Measurements from ENCODE around the gene C2orf74.
A peak's percentile ranks its signal among the peaks of the same experiment; 100 is the strongest.
"Not testable (repeated sequence)": the region's sequence is repeated elsewhere in the genome, so short reads cannot be mapped to it uniquely, and the experiment has no call there.

The C2orf74 gene

DNA sequence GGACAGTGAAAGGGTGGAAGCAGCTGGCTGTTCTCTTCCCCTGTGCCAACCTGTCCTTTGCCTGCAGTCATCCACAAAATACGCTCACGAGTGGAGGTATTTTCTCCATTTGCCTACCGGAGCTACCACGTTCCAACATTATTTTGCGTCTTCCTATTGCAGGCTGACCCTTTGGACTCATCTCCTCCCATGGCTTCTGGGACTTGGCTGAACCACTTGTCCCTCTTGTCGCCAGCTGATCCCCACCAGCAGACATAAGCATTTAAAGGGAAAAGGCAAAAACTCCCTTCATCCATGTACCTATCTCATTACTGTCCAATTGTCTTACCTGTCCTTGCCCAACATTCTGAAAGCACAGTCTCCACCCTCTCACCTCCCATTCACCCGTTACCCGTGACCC, 13.0 kb downstream of the C2orf74 start:
- no peak for DNase-seq

DNA sequence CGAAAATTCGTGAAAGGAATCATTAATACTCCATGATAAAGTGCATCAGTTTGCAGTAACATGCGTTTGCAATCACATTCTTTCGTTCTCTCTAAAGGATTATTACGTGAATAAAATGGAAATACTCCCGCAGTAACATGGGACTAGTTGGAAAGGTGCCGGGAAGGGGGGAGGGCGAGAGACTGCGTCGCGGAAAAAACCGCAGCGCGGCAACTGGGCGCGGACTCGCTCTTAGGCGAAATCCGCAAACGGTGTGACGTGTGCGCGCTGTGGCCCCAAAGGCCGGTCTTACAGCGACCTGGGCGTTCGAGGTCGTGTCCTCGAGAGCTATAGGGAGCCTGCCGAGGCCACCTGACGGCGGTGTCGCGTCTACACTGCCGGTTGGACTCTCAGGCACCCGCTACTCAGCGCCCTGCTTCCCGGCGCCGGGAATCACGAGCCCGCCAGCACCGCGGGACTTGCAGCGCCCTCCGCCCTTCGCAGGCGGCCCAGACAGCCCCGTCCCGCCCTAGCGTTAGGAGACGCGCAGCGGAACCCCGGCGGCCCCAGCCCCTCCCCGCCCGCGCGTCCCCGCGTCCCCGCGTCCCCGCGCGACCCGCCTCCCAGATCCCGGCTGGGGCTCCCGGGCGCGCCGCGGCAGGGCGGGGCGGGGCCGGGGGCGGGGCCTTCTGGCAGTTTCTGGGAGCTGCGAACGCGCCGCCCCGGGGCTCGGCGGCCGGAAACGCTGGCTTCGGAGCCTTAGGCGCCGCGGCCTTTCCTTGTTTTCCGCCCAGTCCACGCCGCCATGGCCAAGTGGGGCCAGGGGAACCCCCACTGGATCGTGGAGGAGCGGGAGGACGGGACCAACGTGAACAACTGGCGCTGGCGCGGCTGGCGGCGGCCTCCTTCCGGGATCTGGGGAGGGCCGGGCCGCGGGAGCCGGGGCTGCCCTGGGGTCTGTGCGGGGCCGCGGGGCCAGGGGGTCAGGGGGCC, 15.1 kb downstream of the C2orf74 start:
- DNase-seq: peak; percentile 93

DNA sequence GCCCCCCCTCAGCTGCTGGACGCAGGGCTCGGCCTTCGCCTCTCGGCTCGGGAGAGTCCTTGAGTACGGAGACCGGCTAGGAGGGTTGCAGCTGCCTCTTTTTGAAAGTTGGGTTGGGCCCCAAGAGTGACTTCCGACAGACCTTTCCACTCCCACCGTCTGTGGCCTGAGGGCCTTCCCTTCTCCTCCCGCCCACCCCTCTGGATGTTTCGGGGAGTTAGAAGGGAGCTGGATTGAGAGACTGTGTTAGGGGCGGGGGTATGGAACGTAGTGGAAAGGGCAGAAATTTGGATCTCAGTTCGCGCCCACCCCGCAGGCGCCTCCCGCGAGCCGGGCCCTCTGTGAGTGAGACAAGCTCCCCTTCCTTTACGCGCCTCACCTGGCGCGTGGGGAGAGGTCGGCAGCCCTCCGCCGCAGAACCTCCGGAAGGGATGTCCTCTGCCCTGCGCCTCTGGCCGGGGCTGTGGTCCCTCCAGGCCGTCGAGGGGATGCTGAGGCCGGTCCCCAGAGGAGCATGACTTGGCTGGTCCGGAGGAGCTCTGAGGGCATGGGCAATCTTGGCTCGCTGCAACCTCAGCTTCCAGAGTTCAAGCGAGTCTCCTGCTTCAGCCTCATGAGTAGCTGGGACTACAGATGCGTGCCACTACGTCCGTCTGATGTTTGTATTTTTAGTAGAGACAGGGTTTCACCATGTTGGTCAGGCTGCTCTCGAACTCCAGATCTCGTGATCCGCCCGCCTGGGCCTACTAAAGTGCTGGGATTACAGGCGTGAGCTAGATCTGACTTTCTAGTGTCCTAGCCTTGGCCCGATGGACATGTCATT, 15.9 kb downstream of the C2orf74 start:
- DNase-seq: peak; percentile 43

DNA sequence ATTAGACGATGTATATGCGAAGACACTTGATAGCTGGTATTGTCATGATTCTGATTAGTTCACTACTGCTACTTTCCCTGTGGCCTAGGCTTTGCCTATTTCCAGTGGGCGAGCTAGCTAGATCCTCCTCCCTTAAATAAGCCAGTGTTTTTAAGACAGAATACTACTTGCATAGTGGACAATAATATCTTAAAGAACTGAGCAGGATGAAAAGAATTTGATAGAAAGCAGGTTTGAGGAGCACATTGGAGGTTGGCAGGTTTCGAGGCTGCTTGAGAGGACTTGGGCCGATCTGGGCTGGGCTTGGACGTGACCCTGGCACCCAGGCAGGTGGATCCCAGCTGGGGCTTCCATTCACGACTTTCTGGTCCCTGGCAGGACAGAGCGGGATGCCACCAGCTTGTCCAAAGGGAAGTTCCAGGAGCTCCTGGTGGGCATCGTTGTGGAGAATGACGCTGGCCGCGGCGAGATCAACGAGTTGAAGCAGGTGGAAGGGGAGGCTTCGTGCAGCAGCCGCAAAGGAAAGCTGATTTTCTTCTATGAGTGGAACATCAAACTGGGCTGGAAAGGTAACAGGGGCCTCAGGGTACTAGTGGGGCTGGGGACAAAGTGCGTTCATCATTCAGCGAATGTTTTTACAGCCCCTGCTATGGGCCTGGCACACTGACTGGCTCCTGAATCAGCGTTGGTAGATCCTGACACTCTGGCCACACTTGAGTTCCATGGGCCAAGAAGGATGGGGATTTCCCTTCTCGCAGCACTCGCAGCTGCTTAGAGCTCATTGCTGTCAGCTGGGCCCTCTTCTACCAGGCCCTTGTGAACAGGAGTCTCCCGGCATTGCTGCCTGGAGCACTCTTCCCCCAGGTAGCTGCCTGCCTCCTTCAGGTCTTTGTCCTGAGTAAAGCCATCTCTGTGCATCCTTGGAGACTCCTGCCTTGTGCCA, 16.9 kb downstream of the C2orf74 start:
- DNase-seq: no peak

DNA sequence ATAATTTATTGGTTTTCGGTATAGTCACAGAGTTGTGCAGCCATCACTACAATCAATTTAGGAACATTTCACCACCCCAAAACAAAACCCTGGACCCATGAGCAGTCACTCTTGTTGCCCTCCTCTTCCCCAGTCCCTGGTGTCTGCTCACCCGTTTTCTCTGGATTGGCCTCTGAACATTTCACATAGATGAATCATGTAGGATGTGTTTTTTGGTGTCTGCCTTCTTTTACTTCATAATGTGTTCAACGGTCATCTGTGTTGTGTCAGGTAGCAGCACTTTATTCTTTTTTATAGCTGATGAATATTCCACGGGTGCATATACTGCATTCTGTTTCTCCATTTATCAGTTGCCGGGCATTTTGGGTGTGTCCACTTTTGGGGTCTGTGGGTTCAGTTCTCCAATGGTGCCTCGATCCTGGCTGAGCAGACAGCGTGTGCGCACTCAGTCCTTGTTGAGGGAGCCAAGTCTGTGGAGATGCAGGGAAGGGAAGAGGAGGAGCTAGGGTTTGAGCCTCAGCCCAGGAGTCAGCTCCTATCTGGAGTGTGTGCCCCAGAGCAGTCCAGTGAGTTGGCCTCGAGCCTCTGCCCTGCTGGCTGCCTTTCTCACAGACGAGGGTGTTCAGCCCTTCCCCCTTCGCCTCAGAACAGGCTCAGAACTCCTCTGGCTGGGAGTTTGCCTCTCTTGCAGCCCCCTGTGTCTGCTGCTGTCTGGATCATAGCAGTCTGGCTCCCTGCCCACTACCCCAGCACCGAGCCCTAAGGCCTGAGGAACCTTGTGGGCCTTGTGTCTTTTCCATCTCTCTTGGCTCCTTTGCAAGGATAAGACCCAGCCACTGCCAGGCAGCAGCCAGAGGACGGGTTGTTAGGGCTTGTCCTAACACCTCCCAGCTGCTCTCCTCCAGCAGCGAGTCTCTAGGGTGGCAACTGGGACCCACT, 18.0 kb downstream of the C2orf74 start:
- DNase-seq: no peak

DNA sequence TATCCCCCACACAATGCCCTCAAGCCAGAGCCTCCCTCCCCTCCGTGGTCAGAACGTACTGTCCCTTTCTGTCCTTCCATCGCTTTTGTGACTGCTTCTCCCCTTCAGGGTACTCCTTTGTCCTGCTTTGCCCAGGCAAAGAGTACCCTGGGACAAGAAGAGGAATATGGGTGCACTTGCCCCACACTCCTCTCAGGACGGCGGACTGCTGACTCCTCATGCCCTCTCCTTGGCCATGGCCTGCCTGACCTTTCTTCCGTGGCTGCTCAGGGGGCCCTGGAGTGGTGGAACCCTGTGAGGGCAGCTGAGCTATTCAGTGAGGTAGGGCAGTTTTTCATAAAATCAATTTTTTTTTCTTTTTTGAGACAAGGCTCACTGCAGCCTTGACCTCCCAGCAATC, 18.7 kb downstream of the C2orf74 start:
- no peak for DNase-seq

DNA sequence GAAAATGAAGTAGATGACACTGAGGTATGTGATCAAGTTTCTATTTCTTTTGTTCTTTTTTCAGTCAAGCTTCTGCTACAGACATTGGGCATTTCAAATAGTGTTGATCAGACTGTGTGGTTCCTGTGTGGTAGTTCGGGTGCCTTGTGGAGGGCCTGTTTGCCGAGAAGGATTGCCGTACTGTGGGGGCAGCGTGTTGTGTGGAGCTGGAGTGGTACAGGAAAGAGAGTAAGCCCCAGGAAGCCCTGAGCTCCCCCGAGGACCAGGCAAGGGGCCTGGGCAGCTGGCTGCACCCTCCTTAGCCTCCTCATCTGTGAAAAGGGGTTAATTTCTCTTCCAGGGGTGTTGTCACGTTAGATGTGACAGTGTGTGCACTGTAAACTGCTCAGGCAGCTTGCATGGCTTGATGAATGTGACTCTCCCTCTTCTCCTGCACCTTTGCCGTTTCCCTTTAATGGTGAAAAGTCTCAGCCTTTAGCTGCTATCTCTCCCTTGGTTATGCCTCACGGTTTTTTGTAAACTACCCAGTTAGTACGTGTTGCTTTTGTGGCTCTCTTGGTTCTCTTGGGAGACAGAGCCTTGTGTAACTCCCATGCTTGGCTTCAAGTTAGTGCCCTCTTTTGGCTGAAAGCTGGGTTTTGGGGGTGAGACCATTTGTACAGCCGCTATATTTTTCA, 19.5 kb downstream of the C2orf74 start:
- DNase-seq: no peak

DNA sequence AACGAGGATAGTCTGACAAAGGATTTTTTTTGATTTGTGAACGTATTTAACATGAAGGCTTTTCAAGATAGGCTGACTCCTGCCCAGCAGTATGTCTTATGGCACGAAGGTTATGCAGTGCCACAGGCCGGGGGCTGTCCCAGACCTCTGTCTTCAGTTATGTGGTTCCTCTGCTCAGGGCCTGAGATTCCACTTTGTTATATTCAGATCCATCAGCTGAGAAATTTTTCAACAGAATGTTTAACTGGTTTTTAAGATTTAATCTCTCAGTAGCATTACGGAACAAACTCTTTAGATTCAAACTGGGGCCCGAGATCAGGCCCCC, 20.0 kb downstream of the C2orf74 start:
- no peak for DNase-seq

DNA sequence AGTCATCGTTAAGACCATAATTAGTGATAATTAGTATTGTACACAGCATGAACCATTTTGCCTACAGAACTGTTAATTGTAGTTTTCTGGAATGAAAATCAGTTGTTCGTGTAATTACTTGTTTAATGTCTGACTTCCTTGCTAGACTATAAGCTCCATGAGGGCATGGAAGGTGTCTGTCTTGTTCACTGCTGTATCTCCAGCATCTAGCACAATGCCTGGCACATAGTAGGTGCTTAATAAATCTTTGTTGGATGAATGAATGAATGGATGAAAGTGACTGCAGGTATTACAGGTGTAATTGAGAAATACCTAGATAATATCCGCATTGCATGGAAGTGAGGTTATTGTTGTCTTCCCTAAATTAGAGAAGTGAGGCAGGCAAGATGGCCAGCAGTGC, 21.8 kb downstream of the C2orf74 start:
- no peak for DNase-seq

DNA sequence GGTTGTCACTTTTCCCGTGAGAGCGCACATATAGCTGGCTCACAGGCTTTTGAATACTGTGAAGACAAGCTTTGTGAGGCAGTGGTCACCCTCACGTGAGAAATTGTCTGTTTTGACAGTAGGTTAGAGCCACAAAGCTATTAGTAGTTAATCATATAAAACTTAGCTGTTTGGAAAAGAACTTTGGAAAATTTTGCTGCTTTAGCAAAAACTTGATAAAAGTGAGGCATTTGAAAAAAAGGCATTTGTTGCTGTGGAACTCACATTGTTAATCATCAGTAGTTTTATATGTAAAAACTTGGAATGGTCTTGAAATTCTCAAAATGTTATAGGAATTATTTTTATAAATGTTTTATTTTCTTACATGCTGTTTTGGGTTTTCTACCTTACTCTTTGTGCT, 22.3 kb downstream of the C2orf74 start:
- DNase-seq: no peak

DNA sequence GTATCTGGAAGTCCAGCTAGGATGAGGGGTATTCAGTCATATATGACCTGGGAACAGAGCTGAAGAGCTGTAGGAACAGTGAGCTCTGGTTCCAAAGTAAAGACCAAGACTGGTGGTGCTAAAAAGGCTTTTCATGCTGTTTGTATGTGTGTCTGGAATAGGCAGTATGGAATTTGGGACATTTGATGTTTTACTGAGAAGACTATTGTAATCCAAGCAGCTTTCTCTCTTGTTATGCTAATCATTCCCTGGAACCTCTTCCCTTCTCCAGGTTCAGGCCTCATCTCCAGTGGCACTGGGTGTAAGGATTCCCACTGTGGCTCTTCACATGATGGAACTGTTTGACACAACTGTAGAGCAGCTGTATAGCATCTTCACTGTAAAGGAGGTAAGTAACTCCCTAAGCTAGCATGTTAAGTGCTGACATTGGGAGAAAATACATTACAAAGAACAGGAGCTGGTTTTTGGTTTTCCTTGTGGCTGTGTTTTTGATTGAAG, 23.3 kb downstream of the C2orf74 start:
- no peak for DNase-seq

DNA sequence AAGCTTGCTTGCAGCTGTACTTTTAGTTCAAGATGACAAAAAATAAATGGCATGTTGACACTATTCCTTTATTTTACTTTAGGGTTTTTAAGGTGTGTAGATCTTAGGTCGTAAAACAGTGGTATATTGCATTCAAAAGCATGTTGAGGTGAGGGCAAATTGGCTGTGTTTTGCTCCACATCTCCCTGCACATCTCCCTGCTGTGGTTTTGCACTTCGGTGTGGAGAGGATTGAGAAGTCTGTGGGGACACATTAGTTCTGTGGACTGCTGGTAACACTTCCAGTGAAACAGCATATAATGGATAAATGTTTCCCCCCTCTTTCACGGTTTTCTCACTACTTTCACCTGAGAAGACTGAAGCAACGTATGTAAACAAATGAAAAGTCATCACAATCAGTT, 25.1 kb downstream of the C2orf74 start:
- no peak for DNase-seq

DNA sequence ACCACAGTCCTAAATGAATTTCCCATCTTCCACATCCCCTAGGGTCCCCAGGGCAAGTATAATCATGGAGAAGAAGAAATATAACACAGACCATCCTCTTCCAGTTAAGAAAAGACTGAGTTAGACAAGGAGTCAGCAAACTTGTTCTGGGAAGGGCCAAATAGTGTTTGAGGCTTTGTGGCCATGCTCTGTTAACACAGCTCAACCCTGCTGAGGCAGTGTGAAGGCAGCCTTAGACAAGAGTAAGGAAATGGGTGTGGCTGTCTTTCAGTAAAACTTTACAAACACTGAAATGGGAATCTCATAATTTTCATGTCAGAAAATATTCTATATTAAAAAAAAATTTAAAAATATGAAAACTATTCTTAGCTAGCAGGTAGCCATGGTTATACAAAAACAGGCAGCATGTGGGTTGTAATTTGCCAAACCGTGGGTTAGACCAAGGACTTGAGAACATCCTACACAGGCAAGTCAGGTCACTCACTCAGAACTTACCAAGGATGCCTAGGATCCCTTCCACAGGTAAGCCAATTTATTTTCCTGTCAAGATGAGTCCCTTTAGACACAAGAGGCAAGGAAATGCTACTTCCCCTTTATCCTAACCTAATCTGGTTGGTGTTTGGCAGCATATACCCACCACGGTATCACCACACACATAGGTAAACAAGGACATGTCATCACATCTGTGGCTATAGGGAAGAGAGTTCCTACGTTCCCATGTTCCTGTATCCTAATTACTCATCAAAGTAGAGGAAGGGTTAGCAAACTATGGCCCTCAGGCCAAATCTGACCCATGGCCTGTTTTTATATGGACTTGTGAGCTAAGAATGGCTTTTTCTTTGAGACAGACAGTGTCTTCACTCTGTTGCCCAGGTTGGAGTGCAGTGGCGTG, 31.9 kb downstream of the C2orf74 start:
- DNase-seq: no peak

DNA sequence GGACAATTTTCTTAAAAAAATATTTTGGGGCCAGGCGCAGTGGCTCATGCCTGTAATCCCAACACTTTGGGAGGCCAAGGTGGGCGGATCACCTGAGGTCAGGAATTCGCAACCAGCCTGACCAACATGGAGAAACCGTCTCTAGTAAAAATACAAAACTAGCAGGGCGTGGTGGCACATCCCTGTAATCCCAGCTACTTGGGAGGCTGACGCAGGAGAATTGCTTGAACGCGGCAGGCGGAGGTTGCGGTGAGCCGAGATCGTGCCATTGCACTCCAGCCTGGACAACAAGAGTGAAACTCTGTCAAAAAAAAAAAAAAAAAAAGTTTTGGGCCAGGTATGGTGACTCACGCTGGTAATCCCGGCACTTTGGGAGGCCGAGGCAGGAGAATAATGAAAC, 32.7 kb downstream of the C2orf74 start:
- DNase-seq: not testable (repeated sequence)

DNA sequence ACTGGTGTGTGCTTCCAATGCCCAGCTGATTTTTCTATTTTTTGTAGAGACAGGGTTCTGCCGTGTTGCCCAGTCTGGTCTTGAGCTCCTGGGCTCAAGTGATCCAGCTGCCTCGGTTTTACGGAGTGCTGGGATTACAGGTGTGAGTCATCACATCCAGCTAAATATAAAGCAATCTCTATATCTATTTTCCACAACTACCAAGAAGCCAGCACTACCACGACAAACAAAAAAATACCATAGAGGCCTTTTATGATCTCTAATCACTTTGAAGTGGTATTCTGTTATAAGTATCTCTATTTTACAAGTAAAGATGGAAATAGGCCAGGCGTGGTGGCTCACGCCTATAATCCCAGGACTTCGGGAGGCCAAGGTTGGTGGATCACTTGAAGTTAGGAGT, 34.7 kb downstream of the C2orf74 start:
- no peak for DNase-seq

DNA sequence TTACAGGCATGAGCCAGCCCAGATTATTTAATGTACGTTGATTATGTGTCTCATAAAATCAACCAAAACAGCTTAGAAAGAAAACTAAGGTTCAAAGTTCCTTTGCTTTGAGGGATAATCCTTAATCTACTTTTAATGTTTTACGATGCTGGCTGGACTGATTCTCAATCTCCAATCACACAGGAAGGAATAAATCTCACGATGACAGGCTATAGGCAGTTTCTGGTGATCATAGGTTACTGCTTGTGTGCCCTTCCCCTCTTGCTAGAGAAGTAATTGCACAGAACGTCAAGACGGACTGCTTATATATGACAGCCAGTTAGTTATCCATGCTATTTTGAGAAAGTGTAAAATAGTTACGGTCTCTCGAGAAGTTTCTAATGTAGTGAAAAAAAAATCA, 43.1 kb downstream of the C2orf74 start:
- no peak for DNase-seq

DNA sequence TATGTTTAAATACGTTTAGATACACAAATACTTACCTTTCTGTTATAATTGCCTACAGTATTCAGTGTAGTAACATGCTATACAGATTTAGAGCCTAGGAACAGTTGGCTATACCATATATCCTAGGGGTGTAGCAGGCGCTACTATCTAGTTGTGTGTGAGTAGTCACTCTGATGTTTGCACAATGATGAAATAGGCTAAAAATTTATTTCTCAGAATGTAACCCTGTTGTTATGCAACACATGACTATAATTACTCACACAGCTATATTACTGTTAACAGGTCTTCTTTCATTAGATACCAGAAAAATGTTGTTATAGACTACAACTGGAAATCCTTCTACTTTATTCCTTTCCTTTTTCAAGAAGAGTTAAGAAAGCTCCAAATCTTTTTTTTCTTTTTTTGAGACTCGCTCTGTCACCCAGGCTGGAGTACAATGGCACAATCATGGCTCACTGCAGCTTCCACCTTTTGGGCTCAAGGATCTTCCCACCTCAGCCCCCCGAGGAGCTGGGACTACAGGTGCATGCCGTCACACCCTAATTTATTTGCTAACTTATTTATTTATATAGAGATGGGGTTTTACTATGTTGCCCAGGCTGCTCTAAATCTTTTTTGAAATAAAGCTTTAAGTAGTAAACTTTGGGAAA, 48.5 kb downstream of the C2orf74 start:
- DNase-seq: no peak

DNA sequence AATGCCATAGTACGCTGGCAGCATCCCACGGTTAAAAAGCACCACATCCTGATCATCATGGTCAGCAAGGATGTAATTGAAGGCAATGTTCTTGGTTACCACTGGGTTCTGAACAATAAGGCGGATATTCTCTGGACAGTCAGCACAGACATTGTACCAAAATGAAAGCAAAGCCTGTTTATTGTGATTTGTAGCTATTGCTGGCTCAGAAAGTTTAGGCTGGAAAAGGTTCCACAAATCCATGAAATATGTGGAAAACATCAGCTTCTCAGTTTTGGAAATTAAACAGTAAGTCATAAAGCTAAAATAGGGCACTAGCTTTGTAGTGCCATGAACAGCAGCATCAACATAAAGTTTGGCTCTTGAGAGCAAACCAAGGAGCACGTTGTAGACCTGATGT, 52.2 kb downstream of the C2orf74 start:
- DNase-seq: no peak
